H4 (cell line): Measurements from ENCODE around the gene ZMIZ2. TPM values are rescaled to one million over a fixed set of nuclear protein-coding genes. Genes with fewer than 3 reads are reported as not detected.
"Not testable (repeated sequence)": the region's sequence is repeated elsewhere in the genome, so short reads cannot be mapped to it uniquely, and the experiment has no call there.

ENCODE experiments used
- DNase-seq: peaks from one replicate; pipeline ENCODE4 v3.0.0-alpha.2; 2015; ENCODE audit warnings: low spot score
- total RNA-seq: library from RNA; depleted of rRNA; stranded (reverse); fragments of >200 nt; shearing (Covaris generic); gene quantifications from 2 replicates; pipeline ENCODE4 v1.2.3, GENCODE V29; 2014; rRNA removed

The ZMIZ2 gene
- total RNA-seq, 1 experiment from 2014 or later, result 3.9 TPM

DNA sequence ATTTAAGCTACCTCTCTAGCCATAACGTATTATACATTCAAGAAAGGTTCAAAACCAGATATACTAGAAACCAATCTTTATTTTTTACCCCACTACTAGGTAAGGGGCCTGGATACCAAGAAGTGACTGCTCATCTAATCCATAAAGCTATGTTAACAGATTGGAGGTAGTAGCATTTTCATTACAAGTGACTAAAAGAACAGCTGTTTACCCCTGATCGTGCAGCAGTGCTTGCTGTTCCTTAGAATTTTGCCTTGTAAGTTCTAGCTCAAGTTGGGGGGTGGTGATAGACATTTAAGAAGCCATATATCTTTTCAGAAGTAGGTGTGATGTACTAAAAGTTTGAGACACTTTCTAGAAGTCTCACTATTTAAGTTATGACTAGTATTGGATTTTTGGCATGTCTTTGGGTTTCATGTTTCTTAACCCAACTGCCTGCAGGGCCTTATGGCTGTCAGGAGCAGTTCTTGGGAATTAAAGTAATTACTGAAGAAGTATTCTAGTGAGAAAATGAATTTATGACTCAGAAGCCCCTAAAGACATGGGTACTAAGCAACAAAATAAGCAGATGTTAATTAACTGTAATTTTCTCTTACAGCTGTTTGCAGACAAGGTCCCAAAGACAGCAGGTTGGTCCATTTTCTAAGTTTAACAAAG lies 50.1 kb downstream of the ZMIZ2 start:
- no peak for DNase-seq

DNA sequence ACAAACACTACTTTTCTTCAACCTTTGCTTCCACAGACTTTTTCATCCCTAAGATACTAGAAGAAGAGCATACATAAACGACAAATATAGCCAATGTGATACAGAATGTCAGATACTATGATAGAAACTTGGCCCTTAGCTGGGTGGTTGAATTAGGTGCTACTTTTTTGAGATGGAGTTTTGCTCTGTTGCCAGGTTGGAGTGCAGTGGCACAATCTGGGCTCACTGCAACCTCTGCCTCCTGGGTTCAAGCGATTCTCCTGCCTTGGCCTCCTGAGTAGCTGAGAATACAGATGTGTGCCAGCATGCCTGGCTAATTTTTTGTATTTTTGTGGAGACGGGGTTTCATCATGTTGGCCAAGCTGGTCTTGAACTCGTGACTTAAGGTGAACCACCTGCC lies 51.3 kb downstream of the ZMIZ2 start:
- DNase-seq, result no peak

DNA sequence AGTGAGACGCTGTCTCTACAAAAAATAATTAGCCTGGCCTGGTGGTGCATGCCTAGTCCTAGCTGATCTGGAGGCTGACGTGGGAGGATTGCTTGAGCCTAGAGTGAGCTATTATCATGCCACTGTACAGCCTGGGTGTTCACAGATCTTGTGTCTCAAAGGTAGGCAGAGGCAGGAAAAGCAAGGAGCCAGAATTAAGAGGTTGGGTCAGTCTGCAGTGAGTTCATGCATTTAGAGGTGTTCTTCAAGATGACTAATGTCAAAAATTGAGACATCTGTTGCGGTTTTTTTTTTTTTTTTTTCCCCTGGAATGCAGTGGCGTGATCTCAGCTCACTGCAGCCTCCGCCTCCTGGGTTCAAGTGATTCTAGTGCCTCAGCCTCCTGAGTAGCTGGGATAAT lies 53.2 kb downstream of the ZMIZ2 start:
- DNase-seq, result no peak

DNA sequence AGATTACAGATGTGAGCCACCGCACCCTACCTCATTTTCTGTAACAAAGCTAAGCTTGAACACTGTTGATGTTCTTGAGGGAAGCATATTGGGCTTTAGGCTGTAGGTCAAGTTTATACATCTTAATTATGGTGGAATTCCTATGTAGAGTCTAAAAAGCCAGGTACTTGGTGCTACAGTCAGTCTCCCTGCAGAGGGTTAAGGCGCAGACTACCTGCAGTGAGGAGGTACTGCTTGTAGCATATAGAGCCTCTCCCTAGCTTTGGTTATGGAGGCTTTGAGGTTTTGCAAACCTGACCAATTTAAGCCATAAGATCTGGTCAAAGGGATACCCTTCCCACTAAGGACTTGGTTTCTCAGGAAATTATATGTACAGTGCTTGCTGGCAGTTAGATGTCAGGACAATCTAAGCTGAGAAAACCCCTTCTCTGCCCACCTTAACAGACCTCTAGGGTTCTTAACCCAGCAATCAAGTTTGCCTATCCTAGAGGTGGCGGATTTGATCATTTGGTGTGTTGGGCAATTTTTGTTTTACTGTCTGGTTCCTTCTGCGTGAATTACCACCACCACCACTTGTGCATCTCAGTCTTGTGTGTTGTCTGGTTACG lies 53.9 kb downstream of the ZMIZ2 start:
- peak; percentile 14 for DNase-seq

DNA sequence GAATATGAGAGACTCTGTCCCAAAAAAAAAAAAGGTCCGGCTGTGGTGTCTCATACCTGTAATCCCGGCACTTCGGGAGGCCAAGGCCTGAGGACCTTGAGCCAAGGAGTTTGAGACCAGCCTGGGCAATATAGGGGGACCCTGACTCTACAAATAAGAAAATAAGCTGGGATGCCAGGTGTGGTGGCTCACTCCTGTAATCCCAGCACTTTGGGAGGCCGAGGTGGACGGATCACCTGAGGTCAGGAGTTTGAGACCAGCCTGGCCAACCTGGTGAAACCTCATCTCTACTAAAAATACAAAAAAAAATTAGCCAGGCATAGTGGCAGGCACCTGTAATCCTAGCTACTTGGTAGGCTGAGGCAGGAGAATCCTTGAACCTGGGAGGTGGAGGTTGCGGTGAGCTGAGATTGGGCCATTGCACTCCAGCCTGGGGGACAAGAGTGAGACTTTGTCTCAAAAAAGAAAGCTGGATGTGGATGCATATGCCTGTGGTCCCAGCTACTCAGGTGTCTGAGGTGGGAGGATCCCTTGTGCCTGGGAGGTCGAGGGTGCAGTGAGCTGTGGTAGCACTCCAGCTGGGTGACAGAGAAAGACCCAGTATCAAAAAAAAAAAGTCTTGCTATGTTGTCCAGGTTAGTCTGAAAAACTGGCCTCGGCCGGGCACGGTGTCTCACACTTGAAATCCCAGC lies 55.3 kb downstream of the ZMIZ2 start:
- DNase-seq, result not testable (repeated sequence)

DNA sequence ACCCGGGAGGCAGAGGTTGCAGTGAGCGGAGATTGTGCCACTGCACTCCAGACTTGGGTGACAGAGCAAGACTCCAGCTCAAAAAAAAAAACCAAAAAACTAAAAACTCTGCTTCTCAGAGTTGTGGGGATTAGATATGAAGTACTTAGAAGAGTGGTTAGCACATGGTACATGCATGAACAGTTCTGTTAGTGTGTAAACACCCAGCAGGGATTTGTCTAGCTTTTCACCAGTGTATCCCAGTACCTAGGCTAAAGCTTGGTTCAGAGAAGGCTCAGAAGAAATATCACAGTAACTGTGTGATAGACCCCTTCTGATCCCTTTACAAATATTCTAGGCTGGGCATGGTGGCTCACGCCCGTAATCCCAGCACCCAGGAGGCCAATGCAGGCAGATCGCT lies 57.3 kb downstream of the ZMIZ2 start:
- no peak for DNase-seq

DNA sequence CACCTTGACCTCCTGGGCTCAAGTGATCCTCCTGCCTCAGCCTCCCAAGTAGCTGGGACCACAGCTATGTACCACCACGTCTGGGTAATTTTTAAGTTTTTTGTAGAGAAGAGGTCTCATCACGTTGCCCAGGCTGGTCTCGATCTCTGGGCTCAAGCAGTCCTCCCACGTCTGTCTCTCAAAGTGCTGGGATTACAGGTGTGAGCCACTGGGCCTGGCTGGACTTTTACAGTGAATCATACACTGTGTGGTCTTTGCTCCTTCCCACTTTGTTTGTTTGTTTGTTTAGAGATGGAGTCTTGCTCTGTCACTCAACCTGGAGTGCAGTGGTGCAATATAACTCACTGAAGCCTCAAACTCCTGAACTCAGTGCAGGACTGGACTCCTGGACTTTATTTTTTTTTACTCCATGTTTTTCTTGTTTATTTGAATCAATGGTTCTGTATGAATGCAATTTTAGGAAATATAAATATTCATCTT lies 60.3 kb downstream of the ZMIZ2 start:
- no peak for DNase-seq

DNA sequence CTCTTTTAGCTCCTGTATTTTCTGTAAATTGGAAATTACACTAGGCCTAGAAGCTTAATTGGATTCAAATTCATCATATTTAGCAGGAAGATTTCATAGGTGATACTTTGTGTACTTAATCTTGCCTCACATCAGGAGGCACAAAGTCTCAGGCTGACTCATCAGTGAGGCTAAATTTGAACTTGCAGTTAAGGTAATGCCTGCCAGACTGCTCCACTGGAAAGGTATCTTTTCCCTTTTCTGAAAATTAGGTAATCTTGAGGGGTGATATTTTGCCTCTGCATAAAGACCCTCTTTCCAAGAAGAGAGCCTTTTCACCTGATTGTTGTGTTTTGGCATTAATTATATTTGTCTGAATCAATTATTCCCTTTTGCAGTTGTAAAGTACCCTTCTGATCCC lies 62.4 kb downstream of the ZMIZ2 start:
- no peak for DNase-seq

DNA sequence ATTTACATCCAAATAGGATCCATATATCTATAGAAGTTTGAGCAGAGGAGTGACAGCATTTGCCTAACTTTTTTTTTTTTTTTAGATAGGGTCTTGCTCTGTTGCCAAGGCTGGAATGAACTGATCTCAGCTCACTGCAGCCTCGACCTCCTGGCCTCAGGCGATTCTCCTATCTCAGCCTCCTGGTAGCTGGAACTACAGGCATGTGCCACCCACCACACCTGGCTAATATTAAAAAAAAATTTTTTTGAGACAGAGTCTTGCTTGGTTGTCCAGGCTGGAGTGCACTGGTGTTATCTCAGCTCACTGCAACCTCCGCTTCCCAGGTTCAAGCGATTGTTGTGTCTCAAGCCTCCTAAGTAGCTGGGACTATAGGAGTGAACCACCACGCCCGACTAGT lies 62.9 kb downstream of the ZMIZ2 start:
- no peak for DNase-seq

DNA sequence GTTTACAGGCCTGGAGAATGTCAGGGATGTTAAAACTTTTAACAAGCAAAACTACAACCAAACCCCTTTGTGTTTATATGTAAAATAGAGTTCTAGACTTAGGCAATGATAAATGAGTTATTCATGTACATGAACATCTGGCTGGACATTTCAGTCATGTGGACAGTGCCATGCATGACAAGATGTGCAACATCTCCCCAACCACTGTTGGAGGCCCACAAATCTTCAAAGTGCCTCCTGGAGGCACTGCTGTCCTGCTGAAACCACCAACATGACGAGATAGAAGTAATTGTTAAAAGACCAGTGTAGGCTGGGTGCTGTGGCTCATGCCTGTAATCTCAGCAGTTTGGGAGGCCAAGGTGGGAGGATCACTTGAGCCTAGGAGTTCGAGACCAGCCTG lies 66.3 kb downstream of the ZMIZ2 start:
- no peak for DNase-seq

DNA sequence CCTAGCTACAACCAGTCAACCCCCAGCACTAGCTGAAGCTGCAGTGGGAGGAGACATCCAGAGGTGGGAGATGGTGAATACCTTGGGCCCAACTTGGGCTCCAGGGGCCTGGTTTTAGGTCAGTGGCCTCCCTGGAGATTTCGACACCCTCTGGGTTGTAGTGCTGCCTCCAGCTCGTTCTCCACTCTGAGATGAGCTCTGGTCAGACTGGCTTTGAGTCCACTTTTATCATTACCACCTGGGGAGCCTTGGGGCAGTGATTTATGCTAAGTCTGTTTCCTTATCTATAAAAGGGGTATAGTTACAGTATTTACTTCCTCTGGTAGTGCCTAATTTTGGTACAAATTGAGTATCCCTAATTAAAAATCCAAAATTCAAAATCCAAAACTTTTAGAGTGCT lies 70.6 kb downstream of the ZMIZ2 start:
- DNase-seq, result no peak

Other genes starting within 250 kb of the ZMIZ2 start
- 0.10 TPM in 1 of 2 replicates, not detected in the other for gene NPC1L1, start 207.5 kb upstream of the ZMIZ2 start, total RNA-seq
- gene DDX56, start 174.9 kb upstream of the ZMIZ2 start, total RNA-seq, result 166 and 182 TPM in 2 replicates
- 289 and 353 TPM in 2 replicates for gene TMED4, start 166.6 kb upstream of the ZMIZ2 start, total RNA-seq
- 67.1 and 93.7 TPM in 2 replicates for gene OGDH, start 142.2 kb upstream of the ZMIZ2 start, total RNA-seq
- gene PPIA, start 47.8 kb downstream of the ZMIZ2 start, total RNA-seq, result 13,857 and 15,820 TPM in 2 replicates
- 875 and 937 TPM in 2 replicates for gene H2AZ2, start 99.2 kb downstream of the ZMIZ2 start, total RNA-seq
- gene PURB, start 136.7 kb downstream of the ZMIZ2 start, total RNA-seq, result 19.8 and 21.1 TPM in 2 replicates
- not detected in 2 replicates for gene MYO1G, start 230.2 kb downstream of the ZMIZ2 start, total RNA-seq